Prostate gland (tissue), 2 donors: ENCODE measurements around the gene LRBA. TPM values are rescaled to one million over a fixed set of nuclear protein-coding genes. Genes with fewer than 3 reads are reported as not detected.

ENCODE experiments used
- DNase-seq: peaks from one replicate; pipeline ENCODE4 v3.0.0-alpha.2; 2019; ENCODE audit warnings: low spot score
- H3K27ac ChIP-seq, 2 donors: fragments of 200-600 bp; sonication (generic); 2 replicates each; pipeline ENCODE4 v1.5.1; 2017 to 2019
- H3K27me3 ChIP-seq: fragments of 200-600 bp; sonication (generic); replicated peaks from 2 replicates; pipeline ENCODE4 v1.5.1; 2019; ENCODE audit not compliant: insufficient read depth
- H3K36me3 ChIP-seq, 2 donors: fragments of 200-600 bp; sonication (generic); 1 replicate in 1 of 2; 2 replicates in 1 of 2; pipeline versions ENCODE4 v1.5.1 to v1.8.1; 2017 to 2019
- H3K4me1 ChIP-seq: fragments of 200-600 bp; sonication (generic); replicated peaks from 2 replicates; pipeline ENCODE4 v1.5.1; 2019
- H3K4me3 ChIP-seq, 2 donors: fragments of 200-600 bp; sonication (generic); 2 replicates each; pipeline ENCODE4 v1.5.1; 2017 to 2019
- H3K9me3 ChIP-seq: fragments of 200-600 bp; sonication (generic); 2 replicates; pipeline ENCODE4 v1.5.1; 2017
- CTCF ChIP-seq, 4 experiments: fragments of 200-600 bp in 2 of 4; fragments of 450-650 bp in 2 of 4; sonication (generic) in 2 of 4; IDR thresholded peaks; 1 replicate in 3 of 4; 2 replicates in 1 of 4; pipeline ENCODE4 v1.5.1; 2016 to 2019; ENCODE audit warnings: antibody characterized with exemption in 4 of 4, mild to moderate bottlenecking in 2 of 4, moderate library complexity in 2 of 4
- POLR2A ChIP-seq: fragments of 450-650 bp; IDR thresholded peaks from one replicate; pipeline ENCODE4 v1.6.1; 2016; ENCODE audit warnings: antibody characterized with exemption, mild to moderate bottlenecking
- POLR2AphosphoS5 ChIP-seq: sonication (generic); formaldehyde crosslinking; IDR thresholded peaks from one replicate; pipeline ENCODE4 v1.6.1; 2017; ENCODE audit warnings: antibody characterized with exemption
- WGBS: methylation state at CpG from one replicate; pipeline ENCODE4 v1.1.5; 2018; 5-methylcytosine and 5-hydroxymethylcytosine counted together
- intact Hi-C: fragments of 100-400 bp; cut with DNase I; formaldehyde crosslinking; loops from one replicate; pipeline ENCODE4 v1.14.2; 2022
- total RNA-seq, 2 donors: library from RNA; depleted of rRNA; stranded (reverse); fragments of >200 nt; gene quantifications; one replicate each; pipeline ENCODE4 v1.1.0, GENCODE V29; 2016

LRBA gene
- total RNA-seq, 2 donors from 2014 or later: 69.8 to 79.8 TPM

- H3K27ac ChIP-seq: no peak overlapping the region
- no peaks in the 10 kb centered on the region for H3K9me3 ChIP-seq
- H3K4me1 ChIP-seq: no peaks in the 10 kb centered on the region
- whole genome bisulfite sequencing: 85% methylated on average over 1 of the region's 1 CpG
- intact Hi-C loops: no loop called here
- DNase-seq: no peak
- H3K27me3 ChIP-seq: no peaks in the 10 kb centered on the region
- TF ChIP-seq CTCF (IDR thresholded peaks at IDR 0.05) (no peak), POLR2A (no peak), POLR2AphosphoS5 (no peak)
- no peaks in the 10 kb centered on the region for H3K36me3 ChIP-seq
- no peak overlapping the region for H3K4me3 ChIP-seq
Observed at GRCh38 chr4:150283689-150284088, 731.4 kb downstream of the LRBA start.

DNA sequence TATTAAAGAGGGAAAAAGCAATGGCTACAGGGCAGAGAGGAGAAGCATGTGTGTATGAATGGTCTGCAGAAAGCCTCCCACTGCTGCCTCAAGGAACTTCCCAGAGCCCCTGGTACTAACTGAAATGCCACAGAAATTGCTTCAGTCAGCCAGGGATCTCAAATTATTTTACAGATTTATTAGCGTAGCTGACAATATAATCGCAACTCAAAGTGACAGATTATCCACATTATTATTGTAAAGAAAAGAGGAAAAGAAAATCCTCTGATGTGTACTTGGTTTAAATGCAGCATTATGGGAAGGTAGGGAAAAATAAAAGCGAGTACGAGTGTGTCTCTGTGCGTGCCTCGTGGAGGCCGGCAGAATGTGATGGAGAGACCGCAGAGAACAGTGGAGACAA, 734.1 kb downstream of the LRBA start:
- no peaks in the 10 kb centered on the region for H3K4me1 ChIP-seq
- no peaks in the 10 kb centered on the region for H3K27me3 ChIP-seq
- H3K36me3 ChIP-seq: no peaks in the 10 kb centered on the region
- WGBS: 93% methylated on average over 8 of the region's 8 CpGs
- no peak overlapping the region for H3K4me3 ChIP-seq
- TF ChIP-seq POLR2AphosphoS5 (no peak), CTCF (IDR thresholded peaks at IDR 0.05) (no peak), POLR2A (no peak)
- H3K9me3 ChIP-seq: no peaks in the 10 kb centered on the region
- intact Hi-C loops: no loop called here
- no peak overlapping the region for H3K27ac ChIP-seq
- DNase-seq: no peak

DNA sequence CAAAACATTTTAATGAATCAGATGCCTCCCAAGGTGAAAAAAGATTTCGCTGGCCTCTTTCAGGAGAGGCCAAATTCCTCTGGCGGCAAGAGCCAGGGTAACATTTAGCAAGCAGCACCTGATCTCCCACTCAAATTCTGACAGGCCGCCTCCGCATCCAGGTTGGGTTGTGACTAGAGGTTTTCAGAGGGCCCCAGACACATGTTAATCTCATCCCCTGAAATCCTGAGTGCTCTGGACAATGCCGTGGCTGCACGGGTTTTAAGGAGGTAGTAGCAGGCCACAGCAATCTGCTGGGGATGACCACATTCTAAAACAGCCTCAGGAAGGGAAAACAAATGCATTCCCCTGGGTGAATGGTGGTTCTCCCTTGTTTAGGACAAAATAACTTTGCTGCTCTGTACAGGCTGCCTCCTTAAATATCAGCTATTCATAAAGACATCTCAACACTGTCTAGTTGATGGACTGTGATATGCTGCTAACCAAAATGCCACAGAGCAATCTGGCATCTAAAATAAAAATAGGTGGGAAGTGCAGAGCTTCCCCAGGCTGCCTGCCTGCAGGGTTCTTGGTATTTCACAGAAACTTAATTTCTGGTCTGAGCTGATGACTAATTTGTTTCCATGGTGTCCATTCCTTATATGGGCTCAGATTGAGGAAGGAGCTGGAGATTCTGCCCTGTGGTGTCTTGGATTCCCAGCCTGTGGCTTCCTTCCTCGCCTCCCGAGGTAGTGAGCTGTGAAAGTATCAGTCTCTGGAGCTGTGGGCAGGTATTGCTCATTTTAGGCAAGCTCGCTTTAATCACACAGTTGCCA, 734.8 kb downstream of the LRBA start:
- intact Hi-C loops: no loop called here
- H3K9me3 ChIP-seq: no peaks in the 10 kb centered on the region
- DNase-seq: no peak
- no peaks in the 10 kb centered on the region for H3K36me3 ChIP-seq
- H3K27ac ChIP-seq: no peak overlapping the region
- H3K4me3 ChIP-seq: no peak overlapping the region
- H3K4me1 ChIP-seq: no peaks in the 10 kb centered on the region
- 69% methylated on average over 9 of the region's 9 CpGs for WGBS
- H3K27me3 ChIP-seq: no peaks in the 10 kb centered on the region
- TF ChIP-seq POLR2A (no peak), CTCF (IDR thresholded peaks at IDR 0.05) (no peak), POLR2AphosphoS5 (no peak)

GRCh38 chr4:150278206-150278605, 736.9 kb downstream of the LRBA start:
- no peak for DNase-seq
- H3K36me3 ChIP-seq: no peaks in the 10 kb centered on the region
- no peaks in the 10 kb centered on the region for H3K4me1 ChIP-seq
- intact Hi-C loops: no loop called here
- 100% methylated on average over 2 of the region's 2 CpGs for WGBS
- no peak for TF ChIP-seq POLR2A
- TF ChIP-seq POLR2AphosphoS5: no peak
- TF ChIP-seq CTCF (IDR thresholded peaks at IDR 0.05): no peak
- no peak overlapping the region for H3K4me3 ChIP-seq
- no peaks in the 10 kb centered on the region for H3K27me3 ChIP-seq
- no peak overlapping the region for H3K27ac ChIP-seq
- H3K9me3 ChIP-seq: no peaks in the 10 kb centered on the region

DNA sequence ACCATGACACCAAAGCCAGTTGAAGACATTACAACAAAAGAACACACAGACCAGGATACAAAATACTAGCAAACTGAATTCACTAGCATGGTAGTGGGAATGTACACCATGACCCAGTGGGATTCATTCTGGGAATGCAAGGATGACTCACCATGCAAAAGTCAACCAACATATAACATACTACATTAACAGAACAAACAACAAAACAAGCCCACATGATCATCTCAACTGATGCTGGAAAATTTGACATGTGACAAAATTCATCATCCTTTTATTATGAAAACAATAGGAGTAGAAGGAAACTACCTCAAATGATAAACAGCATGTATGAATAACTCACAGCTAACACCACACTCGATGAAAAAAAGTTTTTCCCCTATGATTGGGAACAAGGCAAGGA, 746.6 kb downstream of the LRBA start:
- Histone ChIP-seq H3K27ac (no peak overlapping the region), H3K4me1 (no peaks in the 10 kb centered on the region), H3K4me3 (no peak overlapping the region), H3K27me3 (no peaks in the 10 kb centered on the region), H3K9me3 (no peaks in the 10 kb centered on the region), H3K36me3 (no peaks in the 10 kb centered on the region)
- intact Hi-C loops: no loop called here
- no peak for DNase-seq
- TF ChIP-seq POLR2AphosphoS5 (no peak), POLR2A (no peak)
- 94% methylated on average over 1 of the region's 1 CpG for WGBS
